ENCODE measurements around the gene GSTM3. TPM values are rescaled to one million over a fixed set of nuclear protein-coding genes. Genes with fewer than 3 reads are reported as not detected.
A peak's percentile ranks its signal among the peaks of the same experiment; 100 is the strongest.

The GSTM3 gene
- total and polyA plus RNA-seq, 2 experiments from 2014 or later = 3.1 to 4.1 TPM

GRCh38 chr1:109775398-109775797, 34.6 kb upstream of the GSTM3 start:
- Histone ChIP-seq H3K79me2 (replicated peaks; ENCODE audit: insufficient read depth) (no peaks in the 10 kb centered on the region), H3K27me3 (ENCODE audit: insufficient read depth) (no peaks in the 10 kb centered on the region), H3F3A (replicated peaks; ENCODE audit: low read depth) (no peaks in the 10 kb centered on the region), H4K20me1 (replicated peaks; ENCODE audit: insufficient read depth) (no peaks in the 10 kb centered on the region), H2AFZ (no peak overlapping the region), H3K4me1 (ENCODE audit: insufficient read depth) (no peaks in the 10 kb centered on the region), H3K36me3 (ENCODE audit: insufficient read depth) (no peaks in the 10 kb centered on the region), H3K27ac (ENCODE audit: low read depth) (no peak overlapping the region), H3K4me3 (no peak overlapping the region), H3K4me2 (no peak overlapping the region), H3K9me2 (ENCODE audit: insufficient read depth) (no peaks in the 10 kb centered on the region)
- Mint-ChIP-seq H3K4me1 (no peaks in the 10 kb centered on the region; the same call in 2 of the 3 replicates), H3K9me3 (peaks cover 6% of the 10 kb centered on the region), H3K27me3 (ENCODE audit: insufficient read depth, low read depth, poor library complexity) (peaks cover 19% of the 10 kb centered on the region), H3K36me3 (ENCODE audit: low read depth) (peaks cover under 1% of the 10 kb centered on the region; the same call in 1 of the 3 replicates), H3K27ac (no peak overlapping the region), H3K4me3 (no peak overlapping the region)
- no peak for DNase-seq (ENCODE audit: low spot score)
- TF ChIP-seq CTCF (conservative IDR thresholded peaks at IDR 0.05; ENCODE audit: low read depth in 2 of 2) (no peak), NANOG (IDR thresholded peaks at IDR 0.05; ENCODE audit: borderline replicate concordance) (no peak), EZH2phosphoT487 (IDR thresholded peaks at IDR 0.05; ENCODE audit: unreplicated experiment) (no peak), ETS1 (IDR thresholded peaks at IDR 0.05) (no peak), CREB1 (CRISPR knock-in tag; IDR thresholded peaks at IDR 0.05; ENCODE audit: low read depth) (no peak)
- no peak for ATAC-seq

GRCh38 chr1:109773900-109774485, 33.2 kb upstream of the GSTM3 start:
- Histone ChIP-seq H3K79me2 (replicated peaks; ENCODE audit: insufficient read depth) (no peaks in the 10 kb centered on the region), H3K4me2 (no peak overlapping the region)
- no peak for ATAC-seq

More at GRCh38 chr1:109773900-109774485, 33.2 kb upstream of the GSTM3 start:
- Mint-ChIP-seq H3K4me3 (no peak overlapping the region), H3K9me3 (no peaks in the 10 kb centered on the region), H3K36me3 (ENCODE audit: low read depth) (no peaks in the 10 kb centered on the region), H3K27ac (no peak overlapping the region), H3K4me1 (no peaks in the 10 kb centered on the region; the same call in 2 of the 3 replicates), H3K27me3 (ENCODE audit: insufficient read depth, low read depth, poor library complexity) (peaks cover 21% of the 10 kb centered on the region)
- DNase-seq (ENCODE audit: low spot score) = no peak
- no peaks in the 10 kb centered on the region for H3K4me1 ChIP-seq (ENCODE audit: insufficient read depth)
- H3K36me3 ChIP-seq (ENCODE audit: insufficient read depth) = no peaks in the 10 kb centered on the region
- no peaks in the 10 kb centered on the region for H3F3A ChIP-seq (replicated peaks; ENCODE audit: low read depth)
- no peaks in the 10 kb centered on the region for H4K20me1 ChIP-seq (replicated peaks; ENCODE audit: insufficient read depth)
- H3K9me2 ChIP-seq (ENCODE audit: insufficient read depth) = no peaks in the 10 kb centered on the region
- no peak overlapping the region for H3K4me3 ChIP-seq
- no peak overlapping the region for H3K27ac ChIP-seq (ENCODE audit: low read depth)
- H3K27me3 ChIP-seq (ENCODE audit: insufficient read depth) = no peaks in the 10 kb centered on the region
- H2AFZ ChIP-seq = peak overlapping the region; percentile 91
- TF ChIP-seq ZNF462 (CRISPR knock-in tag; IDR thresholded peaks at IDR 0.05) = no peak
- TF ChIP-seq CTCF (conservative IDR thresholded peaks at IDR 0.05; ENCODE audit: low read depth in 2 of 2) = no peak
- TF ChIP-seq ZNF331 (CRISPR knock-in tag; IDR thresholded peaks at IDR 0.05; ENCODE audit: low read depth) = no peak
- no peak for TF ChIP-seq JUNB (IDR thresholded peaks at IDR 0.05; ENCODE audit: unreplicated experiment)
- no peak for TF ChIP-seq ETS1 (IDR thresholded peaks at IDR 0.05)
- no peak for TF ChIP-seq EZH2phosphoT487 (IDR thresholded peaks at IDR 0.05; ENCODE audit: unreplicated experiment)

Measured in GM23338 (cell line).